HG03575 (cell line): ENCODE data around the gene NACAD.

Source experiments
- ATAC-seq: cut with Tn5 transposase; IDR thresholded peaks from one replicate; pipeline ENCODE4 v1.9.1; 2021; ENCODE audit not compliant: unreplicated experiment, insufficient number of reproducible peaks, low FRiP score; ENCODE audit errors: extremely low read depth

The NACAD gene

GRCh38 chr7:45078125-45078681 lies 10.6 kb downstream of the NACAD start:
- ATAC-seq: no peak

GRCh38 chr7:45077579-45077978 lies 11.2 kb downstream of the NACAD start:
- no peak for ATAC-seq

- ATAC-seq: no peak
These were observed 11.8 kb downstream of the NACAD start for GRCh38 chr7:45076946-45077345.

- no peak for ATAC-seq
These were observed 12.6 kb downstream of the NACAD start for GRCh38 chr7:45075871-45076796.

- ATAC-seq: no peak
These were observed 13.5 kb downstream of the NACAD start for GRCh38 chr7:45075355-45075644.

- no peak for ATAC-seq
These were observed 14.0 kb downstream of the NACAD start for GRCh38 chr7:45074528-45075354.

- no peak for ATAC-seq
These were observed 14.8 kb downstream of the NACAD start for GRCh38 chr7:45073786-45074527.

- ATAC-seq: no peak
These were observed 15.6 kb downstream of the NACAD start for GRCh38 chr7:45073031-45073785.

GRCh38 chr7:45072131-45073030 lies 16.4 kb downstream of the NACAD start:
- ATAC-seq: no peak

- no peak for ATAC-seq
These were observed 17.2 kb downstream of the NACAD start for GRCh38 chr7:45071528-45071927.

- ATAC-seq: no peak
These were observed 18.5 kb downstream of the NACAD start for GRCh38 chr7:45070254-45070642.

GRCh38 chr7:45069444-45070253 lies 19.1 kb downstream of the NACAD start:
- ATAC-seq: no peak

GRCh38 chr7:45068236-45069023 lies 20.3 kb downstream of the NACAD start:
- no peak for ATAC-seq

GRCh38 chr7:45067582-45067981 lies 21.2 kb downstream of the NACAD start:
- ATAC-seq: no peak

- no peak for ATAC-seq
These were observed 22.4 kb downstream of the NACAD start for GRCh38 chr7:45066409-45066808.
